HG03060 (cell line): Measurements from ENCODE around the gene POLR2L.

Experiments
- ATAC-seq: cut with Tn5 transposase; IDR thresholded peaks from one replicate; pipeline ENCODE4 v1.9.1; 2021; ENCODE audit warnings: low read depth, moderate number of reproducible peaks; ENCODE audit not compliant: unreplicated experiment

Gene POLR2L

DNA sequence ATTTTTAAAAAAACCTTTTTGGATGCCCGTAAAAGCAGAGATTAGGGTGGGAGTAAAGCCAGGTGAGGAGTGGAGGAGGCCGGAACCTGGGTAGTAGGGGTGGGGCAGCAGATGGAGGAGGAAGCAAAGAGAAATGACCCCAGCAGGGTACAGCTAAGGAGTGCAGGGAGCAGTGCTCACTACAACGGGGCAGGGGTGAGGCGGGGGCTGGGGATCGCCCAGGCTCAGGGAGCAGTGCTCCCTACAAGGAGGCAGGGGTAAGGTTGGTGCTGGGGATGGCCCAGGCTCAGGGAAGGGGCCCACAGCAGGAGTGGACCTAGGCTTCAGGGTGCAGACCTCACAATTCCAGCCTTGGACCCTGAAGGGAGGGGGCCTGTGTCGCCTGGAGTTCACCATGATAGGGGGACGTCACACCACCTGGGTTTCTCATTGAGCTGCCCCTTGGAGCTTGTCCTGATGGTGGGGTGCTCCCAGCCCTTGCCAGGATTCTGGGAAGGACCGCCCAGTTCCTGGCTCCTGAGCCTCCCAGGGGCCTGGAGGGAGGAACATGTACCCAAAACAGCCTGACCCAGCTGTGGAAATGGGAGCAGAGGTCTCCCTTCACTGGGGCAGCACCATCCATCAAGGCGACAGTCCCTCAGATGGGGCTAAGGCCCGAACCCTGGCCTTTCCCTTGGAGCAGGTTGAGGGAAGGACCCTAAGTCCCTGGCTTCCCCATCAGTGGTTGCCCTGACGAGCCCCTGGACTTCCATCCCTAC is 26.5 kb downstream of the POLR2L start:
- ATAC-seq = no peak

DNA sequence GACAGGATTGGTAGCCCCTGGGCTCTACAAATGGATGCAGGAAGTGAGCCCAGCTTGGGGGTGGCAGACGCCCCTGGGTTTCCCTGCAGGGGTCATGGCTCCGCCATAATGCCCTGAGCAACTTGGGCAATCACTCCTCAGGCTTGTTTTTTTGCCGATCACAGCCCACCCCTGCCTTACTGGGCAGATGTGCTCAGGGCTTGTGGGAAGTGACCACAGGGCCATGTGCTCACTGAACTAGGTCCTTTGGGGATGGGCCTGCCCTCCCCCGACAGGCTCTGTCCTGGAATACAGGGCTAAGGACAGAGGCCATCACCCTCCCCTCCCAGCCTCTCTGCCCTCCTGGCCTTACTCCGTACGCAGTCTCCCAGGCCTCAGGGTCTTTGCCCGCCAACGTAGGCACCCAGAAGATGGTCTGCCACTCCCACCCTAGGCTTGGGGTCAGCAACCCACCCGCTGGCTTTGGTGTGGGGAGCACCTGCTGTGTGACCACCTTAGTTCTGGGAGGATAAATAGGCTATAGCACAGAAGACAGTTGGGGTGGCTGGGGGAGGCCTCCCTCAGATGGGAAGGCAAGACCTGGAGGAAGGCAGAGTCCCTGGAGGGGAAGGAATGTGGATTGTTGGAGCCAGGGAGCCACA is 28.8 kb downstream of the POLR2L start:
- no peak for ATAC-seq

DNA sequence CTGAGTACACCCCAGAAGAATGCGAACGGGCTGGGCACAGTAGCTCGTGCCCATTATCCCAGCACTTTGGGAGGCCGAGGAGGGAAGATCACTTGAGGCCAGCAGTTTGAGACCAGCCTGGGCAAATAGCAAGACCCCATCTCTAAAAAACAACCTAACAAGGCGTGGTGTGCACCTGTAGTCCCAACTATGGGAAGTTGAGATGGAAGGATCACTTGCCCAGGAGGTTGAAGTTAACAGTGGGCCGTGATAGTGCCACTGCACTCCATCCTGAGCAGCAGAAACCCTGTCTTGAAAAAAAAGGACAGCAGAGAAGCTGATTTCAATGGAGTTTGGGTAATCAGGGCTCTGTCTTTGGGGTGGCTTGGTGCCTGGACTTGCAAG is 29.3 kb downstream of the POLR2L start:
- no peak for ATAC-seq

DNA sequence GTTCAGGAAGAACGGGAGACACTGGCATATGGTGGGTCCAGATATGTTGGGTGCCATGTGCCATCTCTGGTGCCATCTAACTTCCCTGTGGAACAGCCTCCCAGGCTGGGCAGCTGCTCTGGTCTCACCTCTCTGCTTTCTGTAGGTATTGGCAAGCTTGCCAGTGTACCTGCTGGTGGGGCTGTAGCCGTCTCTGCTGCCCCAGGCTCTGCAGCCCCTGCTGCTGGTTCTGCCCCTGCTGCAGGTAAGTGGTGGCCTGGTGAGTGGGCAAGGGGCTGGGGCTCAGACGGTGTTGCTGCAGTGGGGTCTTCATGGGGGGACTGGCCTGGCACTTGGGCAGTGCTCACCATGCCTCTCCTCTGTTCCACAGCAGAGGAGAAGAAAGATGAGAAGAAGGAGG is 29.9 kb downstream of the POLR2L start:
- ATAC-seq = no peak

DNA sequence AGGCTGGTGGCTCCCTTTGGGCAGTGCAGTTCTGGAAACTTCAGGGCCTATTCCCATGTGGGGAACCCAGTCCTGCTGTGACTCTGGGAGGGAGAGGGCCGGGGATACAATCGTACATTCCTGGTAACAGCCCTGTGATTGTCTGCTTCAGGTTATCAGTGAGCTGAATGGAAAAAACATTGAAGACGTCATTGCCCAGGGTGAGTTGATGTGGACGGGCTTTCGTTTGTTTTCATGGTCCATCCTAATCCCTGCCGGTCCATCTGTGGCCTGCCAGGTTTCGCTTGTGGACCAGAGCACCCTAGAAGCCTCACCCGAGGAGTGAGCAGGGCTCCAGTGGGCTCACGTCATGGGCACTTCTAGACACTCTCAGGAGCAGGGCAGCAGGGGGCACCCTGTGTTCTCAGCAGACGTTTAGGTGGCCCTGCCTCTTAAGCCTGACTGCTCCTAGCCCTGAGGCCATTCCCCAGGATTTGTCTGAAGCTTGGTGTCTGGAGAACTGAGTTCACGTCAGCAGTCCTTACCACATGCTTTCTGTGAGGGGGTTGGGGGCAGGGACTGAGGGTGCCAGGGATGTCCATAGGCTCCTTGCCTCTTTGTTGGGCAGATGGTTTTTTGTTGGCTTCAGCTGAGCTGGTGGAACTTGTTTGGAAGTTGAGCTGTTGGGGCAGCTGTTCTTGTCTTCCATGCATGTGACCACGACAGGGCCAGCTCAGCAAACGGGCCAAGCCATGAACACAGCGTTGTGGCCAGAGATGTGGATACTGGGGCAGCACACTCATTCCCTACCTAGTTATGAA is 30.7 kb downstream of the POLR2L start:
- no peak for ATAC-seq

DNA sequence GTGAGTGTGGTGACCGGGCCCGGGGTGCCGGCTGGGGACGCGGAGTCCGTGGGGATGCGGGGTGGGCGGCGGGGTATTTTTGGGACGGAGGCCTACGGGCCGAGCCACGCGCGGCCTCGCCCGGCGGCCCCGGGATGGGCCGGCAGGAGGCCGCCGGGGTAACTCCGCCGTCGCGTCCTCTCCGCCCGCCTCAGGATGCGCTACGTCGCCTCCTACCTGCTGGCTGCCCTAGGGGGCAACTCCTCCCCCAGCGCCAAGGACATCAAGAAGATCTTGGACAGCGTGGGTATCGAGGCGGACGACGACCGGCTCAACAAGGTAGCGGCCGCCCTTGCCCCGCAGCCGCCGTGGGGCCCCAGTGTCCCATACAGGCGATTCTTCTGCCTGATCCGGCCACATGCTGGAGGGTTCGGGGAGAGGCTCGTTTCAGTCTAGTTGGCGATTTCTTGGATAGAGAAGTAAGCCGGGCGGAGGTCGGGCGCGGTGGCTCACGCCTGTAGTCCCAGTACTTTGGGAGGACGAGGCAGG is 32.2 kb downstream of the POLR2L start:
- no peak for ATAC-seq

DNA sequence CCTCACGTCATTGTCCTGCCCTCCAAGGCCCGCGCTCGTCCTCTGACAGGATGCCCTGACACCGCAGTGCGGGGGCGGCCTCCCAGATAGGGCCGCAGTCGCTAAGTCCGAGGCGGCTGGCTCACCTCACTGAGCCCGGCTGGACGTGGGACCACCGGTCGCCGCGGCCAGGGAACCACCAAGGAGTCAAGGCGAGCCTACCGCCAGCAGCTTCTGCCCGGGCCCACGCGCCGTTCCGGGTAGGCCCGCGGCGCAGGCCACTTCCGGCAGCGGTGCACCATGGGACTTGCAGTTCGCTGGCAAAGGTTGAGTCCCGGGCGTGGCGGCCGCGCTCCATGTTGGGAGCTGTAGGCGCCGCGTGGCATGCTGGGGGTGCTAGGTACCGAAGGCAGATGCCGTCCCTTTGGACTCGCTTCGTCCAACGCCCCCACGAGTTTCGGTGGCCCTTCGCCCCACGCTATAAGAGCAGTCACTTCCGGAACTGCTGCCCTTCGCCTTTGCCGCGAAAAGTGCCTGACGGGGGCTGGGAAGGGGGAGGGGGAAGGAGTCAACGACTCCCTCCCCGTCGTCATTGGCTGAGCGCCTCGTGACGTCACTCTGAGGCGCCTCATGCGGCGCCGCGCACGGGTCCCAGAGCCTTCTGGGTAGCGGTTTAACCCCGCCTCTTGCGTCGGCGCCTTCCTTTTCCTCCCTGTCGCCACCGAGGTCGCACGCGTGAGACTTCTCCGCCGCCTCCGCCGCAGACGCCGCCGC is 32.9 kb downstream of the POLR2L start, which contains the start of gene RPLP2:
RPLP2 (plus strand) TSS at position 681 of the 753 bp plus-strand sequence. CDS start 268 bp downstream, outside the sequence.
- ATAC-seq = peak; percentile 58

DNA sequence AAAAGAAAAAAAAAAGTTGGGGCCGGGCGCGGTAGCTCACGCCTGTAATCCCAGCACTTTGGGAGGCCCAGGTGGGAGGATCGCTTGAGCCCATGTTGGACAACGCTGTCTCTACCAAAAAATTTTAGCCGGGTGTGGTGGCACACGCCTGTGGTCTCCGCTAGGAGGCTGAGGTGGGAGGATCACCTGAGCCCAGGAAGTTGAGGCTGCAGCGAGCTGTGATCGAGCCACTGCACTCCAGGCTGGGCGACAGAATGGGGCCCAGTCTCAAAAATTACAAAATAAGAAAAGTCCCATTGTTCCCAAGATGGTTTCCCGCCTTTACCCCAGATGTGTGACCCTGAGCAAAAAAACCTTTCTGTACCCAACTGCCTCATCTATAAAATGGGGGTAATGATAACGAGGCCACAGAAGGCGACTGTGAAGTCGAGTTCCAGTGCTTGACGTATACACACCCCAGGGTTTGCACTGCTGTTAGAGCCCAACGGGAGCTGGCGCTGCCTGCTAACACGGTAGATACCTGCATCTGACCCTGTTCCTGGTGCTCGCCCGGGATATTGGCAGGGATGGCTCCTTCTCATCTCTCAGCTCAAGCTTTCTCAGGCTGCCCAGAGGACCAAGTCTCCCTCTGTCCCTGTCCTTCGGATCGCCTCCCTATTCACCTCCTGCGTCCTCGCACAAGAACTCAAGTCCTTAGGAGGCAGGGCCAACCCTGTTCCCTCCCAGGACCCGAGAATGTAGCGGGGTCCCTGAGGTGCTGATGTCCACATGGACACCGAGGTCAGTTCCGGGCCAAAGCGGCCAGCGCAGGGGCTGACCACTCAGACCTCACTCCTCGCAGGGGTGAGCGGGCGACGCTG is 33.7 kb downstream of the POLR2L start:
- ATAC-seq = no peak

DNA sequence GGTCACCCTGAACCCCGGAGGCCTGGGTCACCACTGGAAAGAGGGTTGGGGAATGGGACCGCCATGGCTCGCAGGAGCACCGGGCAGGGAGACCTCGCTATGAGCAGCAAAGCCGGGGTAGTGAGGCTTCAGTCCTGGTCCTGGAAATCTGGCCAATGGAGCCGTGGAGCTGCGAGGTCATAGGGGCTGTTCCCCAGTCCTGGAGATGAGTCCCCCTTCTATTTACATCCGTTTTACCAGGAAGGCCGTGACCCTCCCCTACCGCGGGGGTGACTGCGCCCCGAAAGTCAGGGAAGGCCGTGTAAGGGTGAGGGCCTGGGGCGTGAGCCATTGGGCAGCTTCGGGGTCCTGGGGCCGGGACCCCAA is 37.7 kb downstream of the POLR2L start:
- ATAC-seq = no peak

DNA sequence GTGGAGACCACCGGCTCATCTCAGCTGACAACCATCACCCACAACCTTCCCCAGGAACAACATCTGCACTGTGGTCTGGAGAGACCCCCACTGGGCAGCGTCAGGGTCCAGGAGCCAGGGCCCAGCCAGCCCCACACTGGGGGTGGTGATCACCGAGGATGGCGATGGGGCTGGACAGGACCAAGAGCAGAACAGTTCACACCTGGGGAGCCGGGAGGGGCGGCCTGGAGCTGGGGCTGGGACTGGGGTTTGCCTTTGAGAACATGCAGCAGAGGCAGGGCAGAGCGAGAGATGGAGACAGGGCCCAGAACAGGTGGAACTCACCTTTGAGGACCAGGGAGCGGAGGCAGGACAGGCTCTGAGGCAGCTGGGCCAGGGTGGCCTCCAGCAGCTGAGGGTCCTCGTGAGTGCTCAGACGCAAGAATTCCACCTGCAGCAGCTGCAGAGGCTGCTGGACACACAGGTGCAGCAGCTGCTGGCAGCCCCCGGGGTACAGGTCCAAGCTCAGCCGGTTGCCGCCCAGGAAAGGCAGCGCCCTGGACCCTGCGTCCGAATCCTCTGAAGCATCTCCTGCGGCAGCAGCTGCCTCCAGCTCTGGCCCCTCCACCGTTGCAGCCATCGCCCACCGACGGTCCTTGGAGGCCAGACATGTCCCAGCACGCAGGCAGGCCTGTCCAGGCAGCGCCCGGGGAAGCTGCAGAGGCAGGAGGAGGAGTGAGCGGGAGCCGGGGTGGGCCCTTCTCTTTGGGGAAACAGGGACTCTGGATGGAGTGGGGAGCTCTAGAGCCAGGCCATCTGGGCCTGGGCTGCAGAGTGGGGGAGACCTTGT is 38.3 kb downstream of the POLR2L start:
- ATAC-seq = no peak

DNA sequence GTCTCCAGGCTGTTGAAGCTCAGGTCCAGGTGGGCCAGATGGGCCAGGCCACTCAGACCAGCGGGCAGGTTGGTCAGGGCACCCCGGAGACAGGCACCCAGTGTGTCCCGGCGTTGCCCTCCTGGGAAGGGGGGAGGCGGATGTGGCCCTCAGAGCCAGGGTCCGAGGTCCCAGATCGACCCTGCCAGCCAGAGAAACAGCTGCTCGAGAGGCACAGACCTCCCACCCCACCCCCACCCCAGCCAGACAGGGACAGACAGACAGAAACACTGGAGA is 38.9 kb downstream of the POLR2L start:
- no peak for ATAC-seq

DNA sequence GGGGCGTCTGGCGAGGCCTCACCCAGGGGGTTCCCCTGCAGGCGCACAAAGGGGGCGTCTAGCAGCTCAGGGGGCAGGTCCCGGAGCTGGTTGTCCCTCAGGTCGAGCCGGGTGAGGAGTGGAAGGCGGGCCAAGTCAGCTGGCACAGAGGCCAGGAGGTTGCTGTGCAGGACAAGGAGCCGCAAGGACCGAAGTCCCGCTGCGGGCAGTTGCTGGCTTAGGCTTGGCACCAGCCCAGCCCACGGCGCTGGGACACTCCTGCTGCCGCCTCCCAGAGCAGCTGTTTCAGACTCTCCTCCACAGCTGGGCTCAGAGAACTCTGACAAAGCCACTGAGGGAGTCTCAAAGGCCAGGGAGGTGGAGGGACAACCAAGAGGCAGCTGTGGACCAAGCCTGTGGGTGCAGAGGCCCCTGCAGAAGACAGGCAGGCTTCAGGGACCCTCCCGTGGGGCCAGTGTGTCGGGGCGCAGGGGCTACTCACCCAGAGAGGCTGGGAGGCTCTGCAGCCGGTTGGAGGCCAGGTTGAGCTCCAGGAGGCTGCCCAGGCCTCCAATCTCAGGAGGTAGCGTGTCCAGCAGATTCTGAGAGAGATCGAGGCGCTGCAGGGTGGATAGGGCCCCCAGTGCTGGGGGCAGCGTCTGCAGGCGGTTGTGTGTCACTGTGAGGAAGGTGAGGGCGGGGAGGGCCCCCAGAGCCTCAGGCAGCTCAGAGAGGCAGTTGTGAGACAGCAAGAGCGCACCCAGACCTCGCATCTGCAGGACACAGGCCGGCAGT is 39.4 kb downstream of the POLR2L start:
- no peak for ATAC-seq

DNA sequence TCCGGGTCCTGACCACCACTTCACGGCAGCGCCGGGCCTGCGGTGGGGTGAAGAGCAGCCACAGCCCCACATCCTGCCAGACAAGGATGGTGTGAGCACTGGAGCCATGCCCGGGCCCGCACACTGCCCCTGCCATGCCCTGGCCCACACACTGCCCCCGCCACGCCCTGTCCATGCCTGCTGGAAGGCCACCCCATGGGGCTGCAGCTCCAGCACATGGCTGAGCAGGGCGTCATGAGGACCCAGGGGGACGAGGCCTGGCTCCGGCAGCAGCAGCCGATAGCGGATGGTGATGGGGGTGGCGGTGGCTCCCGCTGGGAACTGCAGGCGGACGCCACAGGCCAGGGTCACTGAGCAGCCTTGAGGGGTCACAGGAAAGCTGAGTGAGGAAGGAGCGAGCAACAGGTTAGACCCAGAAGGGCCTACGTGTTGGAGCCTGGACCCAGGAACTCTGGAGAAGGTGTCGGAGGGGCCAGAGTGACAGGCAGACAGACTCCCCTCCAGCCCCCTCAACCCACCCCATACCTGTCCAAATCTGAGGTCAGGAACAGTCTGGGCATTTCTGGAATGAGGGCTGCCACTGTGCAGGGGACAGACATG is 40.2 kb downstream of the POLR2L start:
- no peak for ATAC-seq

DNA sequence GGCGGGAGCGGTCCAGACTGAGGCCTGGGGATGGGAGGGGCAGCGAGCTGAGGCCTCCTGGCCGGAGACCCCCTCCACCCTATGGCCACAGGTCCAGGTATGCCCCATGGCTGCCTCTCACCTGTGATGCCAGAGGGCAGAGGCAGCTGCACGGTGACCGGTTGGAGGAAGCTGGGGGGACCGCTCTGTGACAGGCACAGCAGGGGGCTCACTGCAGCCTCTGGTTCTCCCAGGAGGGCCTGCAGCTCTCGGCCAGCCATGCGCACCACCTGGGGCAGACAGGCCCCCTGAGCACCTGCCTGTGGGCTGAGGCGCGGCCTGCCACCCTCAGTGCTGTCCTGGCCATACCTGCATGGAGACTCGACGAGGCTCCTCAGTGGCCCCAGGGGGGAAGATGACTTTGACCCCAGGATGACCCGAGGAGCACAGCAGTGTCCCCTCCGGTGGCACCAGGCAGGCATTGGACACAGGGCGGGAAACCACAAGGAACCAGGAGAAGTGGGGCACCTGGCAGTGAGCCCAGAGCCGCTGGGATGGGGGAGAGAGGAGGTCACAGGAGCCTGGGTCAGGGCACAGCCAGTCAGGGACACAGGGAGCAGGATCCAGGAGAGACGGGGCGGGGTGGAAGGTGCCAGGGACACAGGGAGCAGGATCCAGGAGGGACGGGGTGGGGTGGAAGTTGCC is 41.1 kb downstream of the POLR2L start:
- ATAC-seq = no peak

DNA sequence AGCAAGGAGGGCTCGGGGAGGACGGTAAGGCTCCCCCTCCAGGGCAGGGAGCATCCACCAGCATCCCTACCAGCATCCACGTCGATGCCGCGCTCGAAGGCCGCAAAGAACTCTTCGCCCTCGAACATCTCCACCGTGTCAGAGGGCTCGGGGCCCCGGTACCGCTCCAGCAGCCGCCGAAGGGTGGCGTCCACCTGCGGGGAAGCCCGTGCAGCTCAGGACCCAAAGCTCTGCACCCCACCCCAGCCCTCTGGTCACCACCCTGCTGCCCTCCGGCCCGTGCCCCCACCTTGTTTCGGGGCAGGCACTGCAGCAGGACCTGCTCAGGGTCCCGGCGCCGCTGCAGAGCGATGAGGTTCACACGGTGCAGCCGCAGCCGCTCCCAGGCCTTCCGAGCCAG is 41.9 kb downstream of the POLR2L start:
- no peak for ATAC-seq

DNA sequence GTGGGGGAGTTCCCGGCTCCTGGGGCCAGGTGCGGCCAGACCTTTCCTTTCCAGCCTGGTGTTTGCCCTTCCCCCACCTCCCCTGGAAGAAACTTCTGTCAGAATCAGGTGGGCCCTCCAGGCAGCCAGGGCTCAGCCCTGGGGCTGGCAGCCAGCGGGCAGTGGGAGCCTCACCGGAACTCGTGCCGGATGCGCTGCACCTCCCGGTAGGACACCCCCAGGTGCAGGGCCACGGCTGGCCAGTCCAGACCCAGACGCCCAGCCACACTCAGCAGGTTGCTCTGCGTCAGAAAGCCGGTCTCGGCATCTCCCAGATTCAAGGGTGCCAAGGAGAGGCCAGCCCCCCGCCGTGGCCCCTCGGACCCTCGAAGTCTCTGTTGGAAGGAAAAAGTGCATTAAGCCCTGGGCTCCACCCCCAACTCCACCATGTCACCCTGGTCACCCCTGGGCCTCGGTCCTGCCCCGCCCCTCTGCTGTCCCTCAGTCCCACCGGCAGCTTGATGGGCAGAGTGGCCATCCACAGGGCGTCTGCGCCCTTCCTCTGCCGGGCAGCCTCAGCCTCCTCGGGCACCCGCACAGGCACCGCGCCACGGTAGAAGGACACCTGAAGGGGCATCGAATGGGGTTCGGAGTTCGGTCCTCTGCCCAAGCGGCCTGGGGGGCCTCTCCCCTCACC is 42.5 kb downstream of the POLR2L start:
- ATAC-seq = no peak
